ENCODE results near the gene SLC29A2.

Gene SLC29A2

DNA sequence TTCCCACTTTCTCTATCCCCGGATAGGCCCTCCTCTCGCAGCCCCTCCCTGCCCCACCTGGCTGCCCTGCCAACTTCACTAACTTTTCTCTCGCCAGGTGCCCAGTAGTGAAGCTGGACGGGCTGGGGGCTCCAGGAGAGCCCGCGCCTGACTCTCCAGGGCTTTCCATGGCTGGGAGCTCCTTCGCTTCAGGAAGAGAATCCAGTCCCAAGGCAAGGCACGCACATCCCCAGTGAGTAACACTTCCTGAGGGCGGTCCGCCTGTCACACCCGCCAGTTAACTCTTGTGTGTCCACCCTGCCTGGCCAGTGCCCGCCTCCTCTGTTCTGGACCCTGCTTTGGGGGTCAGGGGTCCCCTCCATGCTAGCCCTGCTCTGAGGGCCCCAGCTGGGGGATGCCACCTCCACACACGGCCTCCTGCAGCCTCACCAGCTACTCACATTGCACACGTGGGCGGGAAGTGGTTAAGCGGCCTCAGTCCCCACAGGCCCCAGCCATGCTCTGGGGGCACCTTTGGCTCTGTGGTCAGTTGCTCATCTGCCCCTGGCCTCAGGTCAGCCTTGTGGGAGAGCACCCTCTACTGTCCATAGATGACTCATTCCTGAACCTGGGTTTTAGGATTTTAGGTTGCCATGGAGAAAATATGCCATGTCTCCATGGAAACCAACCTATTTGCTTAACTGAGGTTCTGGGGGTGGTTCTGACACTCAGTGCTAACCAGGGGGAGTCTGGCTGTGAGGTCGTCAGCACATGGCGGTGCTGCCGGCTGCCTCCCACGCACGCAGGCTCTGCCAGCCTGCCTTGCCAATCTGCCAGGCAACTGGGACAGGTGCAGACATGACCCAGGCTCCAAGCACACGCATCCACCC is 35.1 kb downstream of the SLC29A2 start, which contains the start of gene RIN1:
TSS of gene RIN1 (minus strand) at position 201 of the 869 bp plus-strand sequence. CDS start at position 169, 32 bp downstream.
- no peak for TF ChIP-seq ZNF274 (IDR thresholded peaks at IDR 0.05; ENCODE audit: low read depth, low read length)
- H3K4me3 ChIP-seq (ENCODE audit: low read length), result no peak within 1 kb of the TSS

DNA sequence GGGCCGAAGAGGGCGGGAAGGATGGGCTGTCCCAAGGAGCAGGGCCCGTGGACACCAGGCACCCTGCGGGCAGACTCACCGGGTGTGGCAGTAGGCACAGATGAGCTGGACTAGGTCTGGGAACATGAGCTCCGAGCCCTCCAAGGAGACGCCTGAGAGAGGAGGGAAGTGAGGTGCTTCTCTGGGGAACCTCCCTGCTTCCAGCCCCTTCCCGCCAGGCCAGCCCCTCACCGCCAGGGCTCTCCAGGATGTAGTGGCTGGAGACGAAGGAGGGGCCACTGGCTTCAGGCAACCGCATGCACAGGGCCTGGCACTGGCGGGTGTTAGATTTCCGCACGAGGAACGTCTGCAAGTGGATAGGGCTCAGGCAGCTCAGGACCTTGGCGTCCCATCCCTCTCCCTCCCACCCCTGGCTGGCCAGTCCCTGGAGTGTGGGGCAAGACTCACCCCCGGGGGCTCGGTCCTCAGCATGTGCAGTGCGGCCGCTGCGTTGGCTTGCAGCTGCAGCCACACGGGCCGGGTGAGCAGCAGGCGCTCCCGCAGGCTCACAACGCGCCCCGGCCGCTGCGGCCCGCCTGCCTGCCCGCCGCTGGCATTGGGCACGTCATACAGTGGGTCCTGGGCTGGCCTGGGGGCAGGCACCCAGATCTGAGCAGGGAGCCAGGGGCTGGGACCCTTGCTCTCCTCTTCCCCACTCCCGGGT is 35.9 kb downstream of the SLC29A2 start:
- TF ChIP-seq ZNF274 (IDR thresholded peaks at IDR 0.05; ENCODE audit: low read depth, low read length), result no peak
- H3K4me3 ChIP-seq (ENCODE audit: low read length), result no peak overlapping the region

DNA sequence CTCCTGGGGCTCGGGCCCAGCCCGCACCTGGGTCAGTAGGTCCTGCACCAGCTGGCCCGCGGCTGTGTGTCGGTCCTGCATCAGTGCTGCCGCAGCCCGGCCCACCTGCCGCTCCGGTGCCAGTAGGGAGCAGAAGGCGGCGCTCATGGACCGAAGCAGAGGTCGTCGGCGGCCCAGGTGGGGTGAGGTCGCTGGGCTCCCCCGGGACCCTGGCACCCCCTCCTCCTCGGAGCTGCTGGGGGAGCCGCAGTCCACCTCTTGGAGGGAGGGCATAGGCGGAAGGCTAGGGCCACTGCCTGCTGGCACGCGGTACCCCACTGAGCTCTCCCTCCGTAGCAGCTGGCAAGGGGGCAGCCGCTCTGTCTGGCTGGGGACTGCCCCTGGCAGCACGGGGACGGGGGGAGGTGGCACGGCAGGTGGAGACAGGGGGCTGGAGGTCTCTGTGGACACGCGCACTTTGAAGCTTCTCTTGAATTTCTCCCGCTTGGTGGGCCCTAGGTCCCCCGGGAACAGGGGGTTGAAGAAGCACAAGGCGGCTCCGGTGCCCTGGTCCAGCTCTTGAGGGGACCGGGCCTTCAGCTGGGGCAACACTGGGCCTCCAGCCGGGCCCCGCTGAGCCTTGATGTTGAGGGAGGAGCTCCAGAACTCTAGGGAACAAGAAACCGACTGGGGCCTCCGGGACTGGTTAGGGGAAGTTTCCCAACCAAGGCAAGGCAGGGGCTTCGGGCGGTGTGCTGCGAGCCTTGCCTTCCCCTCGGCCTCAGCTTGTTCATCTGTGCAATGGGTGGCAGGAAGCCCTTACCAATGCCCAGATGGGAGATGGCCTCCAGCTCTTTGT is 36.7 kb downstream of the SLC29A2 start:
- TF ChIP-seq ZNF274 (IDR thresholded peaks at IDR 0.05; ENCODE audit: low read depth, low read length), result no peak
- H3K4me3 ChIP-seq (ENCODE audit: low read length), result no peak overlapping the region

DNA sequence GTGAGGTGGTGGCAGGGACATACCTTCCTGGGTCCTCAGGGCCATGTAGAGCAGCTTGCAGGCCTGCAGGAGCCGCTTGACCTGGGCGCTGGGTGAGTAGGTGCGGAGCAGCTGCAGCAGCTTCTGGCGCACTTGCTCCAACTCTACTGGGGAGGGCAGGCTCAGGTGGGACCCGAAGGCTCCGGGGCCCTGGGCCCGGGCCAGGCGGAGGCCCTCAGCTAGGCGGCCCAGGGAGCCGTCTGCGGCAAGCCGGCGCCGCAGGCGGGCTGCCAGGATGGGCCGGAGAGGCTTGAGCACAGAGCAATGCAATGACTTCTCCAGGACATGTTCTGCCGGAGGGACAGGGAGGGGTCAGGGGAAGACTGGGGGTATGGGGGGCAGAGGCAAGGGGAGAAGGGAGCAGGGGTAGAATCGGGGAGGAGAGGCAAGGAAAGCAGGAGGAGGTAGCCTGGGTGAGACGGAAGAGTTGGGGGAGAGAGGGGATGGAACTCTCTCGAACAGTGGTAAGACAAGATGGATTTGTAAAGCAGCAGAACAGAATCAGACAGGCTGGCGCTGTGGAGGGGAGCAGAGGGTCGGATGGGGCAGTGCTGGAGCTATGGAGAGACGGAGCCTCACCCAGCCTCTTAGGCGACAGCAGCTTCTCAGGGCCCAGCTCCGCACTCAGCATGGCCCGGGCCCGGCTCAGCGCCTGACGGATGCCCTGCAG is 37.5 kb downstream of the SLC29A2 start:
- no peak for TF ChIP-seq ZNF274 (IDR thresholded peaks at IDR 0.05; ENCODE audit: low read depth, low read length)
- H3K4me3 ChIP-seq (ENCODE audit: low read length), result no peak overlapping the region

DNA sequence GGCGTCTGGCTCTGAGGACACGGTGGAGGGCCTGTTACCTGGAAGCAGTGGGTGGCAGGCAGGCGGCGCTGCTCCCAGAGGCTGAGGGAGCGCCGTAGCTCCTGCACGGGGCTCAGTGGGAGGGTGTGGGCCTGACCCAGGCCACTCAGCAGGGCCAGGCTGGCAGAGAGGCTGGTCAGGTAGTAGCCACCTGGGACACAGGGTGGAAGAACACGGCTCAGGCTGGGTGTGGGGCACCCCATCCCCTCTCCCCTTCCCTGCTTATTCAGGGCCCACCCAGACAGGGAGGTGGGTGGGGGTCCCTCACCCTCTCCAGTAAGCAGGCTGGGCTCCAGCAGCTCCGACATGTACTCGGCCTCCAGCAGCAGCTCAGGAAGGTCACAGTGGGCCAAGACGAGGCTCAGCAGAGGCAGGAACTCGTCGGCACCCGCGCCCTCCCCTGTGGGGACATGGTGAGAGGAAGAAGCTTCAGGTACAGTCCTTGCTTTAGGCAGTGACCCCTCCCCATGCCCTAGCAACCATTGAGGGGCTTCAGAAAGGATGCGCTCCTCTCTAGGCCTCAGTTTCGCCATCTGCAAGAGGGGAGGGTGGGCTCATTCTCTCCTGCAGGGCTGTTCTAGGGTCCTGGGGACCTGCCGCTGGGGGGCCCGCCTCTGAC is 38.2 kb downstream of the SLC29A2 start:
- no peak for TF ChIP-seq ZNF274 (IDR thresholded peaks at IDR 0.05; ENCODE audit: low read depth, low read length)
- no peak overlapping the region for H3K4me3 ChIP-seq (ENCODE audit: low read length)

DNA sequence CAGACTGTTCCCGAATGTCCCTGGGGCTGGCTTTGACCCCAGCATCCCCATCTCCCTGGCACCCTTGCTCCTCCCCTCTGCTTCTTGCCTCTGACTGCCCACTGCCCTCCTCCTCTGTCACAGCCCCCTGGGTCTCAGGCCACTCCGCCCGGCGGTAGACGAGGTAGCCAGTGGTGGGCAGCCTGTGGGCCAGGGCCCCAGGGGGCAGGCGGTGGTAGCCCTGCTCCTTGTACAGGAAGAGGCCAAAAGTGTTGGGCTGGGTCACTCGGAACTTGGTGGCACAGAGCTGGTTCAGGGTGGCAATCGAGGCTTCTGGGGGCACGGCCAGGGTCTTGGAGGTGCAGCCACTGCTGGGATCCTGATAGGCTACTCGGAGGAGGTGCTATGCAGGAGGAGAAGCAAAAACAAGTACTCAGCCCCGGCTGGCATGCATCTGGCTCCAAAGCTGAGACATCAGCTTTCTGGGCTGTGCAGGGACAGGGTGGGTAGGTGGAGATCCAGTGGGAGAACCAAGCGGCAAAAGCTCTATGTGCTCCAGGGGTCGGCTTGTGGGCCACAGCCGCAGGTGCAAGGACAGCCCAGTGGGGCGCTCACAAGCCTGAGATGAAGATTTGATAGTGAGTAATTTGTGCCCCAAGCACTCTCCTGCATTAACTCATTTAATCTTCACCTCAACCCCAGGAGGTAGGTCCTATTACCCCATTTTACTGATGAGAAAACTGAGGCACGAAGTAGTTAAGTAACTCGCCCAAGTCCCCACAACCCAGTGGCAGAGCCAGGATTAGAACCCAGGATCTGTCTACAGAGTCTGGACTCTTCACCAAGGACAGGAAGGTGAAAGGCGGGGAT is 39.0 kb downstream of the SLC29A2 start:
- TF ChIP-seq ZNF274 (IDR thresholded peaks at IDR 0.05; ENCODE audit: low read depth, low read length), result no peak
- H3K4me3 ChIP-seq (ENCODE audit: low read length), result no peak overlapping the region

DNA sequence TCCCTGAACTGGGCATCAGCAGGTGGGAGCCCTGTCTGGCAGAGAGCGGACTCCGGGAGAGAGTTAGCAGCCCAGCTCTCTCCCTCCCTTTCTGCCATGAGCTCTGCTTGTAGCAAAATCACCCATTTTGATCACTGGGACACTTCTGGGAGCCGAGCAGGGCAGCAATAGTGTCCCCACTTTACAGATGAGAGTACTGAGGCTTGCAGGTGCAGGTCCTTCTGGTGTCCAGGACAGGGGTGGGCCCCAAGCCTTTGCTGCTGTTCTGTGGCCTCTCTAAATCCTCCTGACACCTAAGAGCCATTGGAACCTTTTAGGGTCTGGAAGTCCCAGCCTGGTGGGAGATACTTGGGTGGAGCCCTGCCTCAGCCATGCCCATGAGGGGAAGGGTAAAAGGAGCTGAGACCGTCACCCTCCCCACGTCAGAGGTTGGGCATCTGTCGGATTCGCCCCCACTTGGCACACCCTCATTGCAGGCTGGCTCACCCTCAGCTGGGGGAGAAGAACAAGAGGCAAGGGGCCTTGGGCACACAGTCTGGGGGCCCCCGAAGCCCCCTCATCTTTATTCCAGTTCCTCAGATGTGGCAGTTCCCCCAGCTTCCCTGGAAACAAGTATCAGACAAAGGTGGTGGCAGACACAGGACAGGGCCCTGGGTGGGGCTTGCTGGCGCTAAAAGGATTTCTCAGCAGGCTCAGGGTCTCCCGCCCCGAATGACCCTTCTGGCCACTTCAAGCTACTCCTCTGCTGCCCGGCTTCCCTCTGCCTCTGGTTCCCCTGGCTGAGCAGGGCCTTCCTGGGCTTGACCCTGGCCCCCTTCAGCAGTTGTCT is 39.8 kb downstream of the SLC29A2 start:
- TF ChIP-seq ZNF274 (IDR thresholded peaks at IDR 0.05; ENCODE audit: low read depth, low read length), result no peak
- no peak overlapping the region for H3K4me3 ChIP-seq (ENCODE audit: low read length)

DNA sequence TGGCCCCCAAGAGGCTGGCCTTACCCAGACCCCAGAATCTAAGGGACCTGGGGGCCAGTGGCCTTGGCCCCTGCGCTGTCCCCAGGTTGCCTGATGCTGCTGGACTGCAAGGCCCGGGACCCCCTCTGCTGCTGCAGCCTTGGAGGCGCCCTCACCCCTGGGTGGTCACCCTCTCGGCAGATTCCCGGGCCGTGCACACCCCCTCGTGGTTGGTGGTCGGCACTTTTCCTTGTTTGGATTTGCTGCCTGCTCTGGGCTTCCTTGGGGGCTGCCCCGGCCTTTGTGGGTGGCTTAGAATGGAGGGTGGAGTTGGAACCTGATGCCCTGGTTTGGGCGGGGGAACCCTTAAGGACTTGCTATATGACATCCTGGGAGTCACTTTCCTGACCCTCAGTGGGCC is 40.6 kb downstream of the SLC29A2 start:
- H3K4me3 ChIP-seq (ENCODE audit: low read length), result no peak overlapping the region
- TF ChIP-seq ZNF274 (IDR thresholded peaks at IDR 0.05; ENCODE audit: low read depth, low read length), result no peak

DNA sequence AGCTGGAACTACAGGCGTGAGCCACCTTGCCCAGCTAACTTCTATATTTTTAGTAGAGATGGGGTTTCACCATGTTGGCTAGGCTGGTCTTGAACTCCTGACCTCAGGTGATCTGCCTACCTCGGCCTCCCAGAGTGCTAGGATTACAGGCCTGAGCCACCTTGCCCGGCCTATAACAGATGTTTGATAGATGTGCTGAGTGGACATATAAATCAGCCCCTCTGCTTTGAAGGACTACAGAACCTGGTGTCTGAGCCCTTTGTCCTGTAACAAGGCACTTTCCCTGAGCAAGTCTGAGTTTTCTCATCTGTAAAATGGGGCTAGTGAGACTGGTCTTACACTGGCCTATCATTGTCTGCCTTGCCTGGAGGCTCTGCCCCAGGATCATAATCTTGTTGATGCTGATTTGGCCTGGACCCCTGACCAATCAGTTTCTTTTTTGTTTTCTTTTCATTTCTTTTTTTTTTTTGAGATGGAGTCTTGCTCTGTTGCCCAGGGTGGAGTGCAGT is 42.3 kb downstream of the SLC29A2 start:
- no peak for TF ChIP-seq ZNF274 (IDR thresholded peaks at IDR 0.05; ENCODE audit: low read depth, low read length)
- no peak overlapping the region for H3K4me3 ChIP-seq (ENCODE audit: low read length)

DNA sequence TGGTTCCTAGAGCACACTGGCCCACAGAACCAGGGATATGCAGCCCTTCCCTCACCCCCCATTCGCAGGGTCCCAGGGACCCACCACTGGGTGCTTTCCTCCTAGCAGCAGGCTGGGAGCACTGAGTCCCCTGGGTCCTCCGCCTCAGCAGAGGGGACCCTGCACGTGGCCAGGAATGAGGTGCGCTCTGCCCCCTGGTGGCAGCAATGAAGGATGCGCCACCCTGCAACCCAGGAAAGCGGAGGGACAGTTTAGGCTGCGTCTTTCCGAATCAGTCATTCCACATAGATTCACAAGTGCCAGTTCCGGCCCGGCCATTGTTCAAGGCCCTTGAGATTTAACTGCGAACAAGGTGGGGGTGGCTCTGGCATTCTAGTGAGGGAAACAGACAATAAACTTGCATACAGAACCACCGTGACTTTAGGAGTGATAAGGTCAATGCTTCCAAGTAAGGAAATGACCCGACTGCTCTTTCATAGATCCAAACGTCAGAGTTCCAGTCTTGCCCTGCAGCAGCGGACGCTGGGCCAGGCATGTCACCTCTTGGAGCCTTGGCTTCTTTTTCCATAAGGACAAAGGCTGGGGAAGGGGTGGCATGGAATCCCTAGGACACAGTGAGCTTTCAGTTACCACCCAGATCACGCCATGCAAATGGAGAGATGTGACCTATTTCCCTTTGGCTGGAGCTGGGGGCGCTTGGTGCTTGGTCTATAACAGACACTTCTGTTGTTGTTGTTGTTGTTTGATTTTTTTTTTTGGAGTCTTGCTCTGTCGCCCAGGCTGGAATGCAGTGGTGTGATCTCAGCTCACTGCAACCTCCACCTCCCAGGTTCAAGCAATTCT is 43.0 kb downstream of the SLC29A2 start:
- no peak for TF ChIP-seq ZNF274 (IDR thresholded peaks at IDR 0.05; ENCODE audit: low read depth, low read length)
- no peak overlapping the region for H3K4me3 ChIP-seq (ENCODE audit: low read length)

DNA sequence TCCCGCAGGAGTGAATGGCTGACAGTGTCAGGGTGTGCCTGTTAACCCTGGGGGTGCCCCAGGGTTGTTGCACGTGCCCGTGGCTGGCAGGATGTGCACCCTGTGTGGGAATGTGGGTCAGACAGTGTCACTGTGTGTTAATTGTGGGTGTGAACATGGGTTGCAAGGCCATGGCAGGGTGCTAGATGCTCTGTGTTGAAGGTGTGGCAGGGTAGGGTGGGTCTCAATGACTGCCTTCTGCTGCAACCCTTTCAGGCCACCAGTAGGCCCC is 43.6 kb downstream of the SLC29A2 start:
- H3K4me3 ChIP-seq (ENCODE audit: low read length), result no peak overlapping the region
- TF ChIP-seq ZNF274 (IDR thresholded peaks at IDR 0.05; ENCODE audit: low read depth, low read length), result no peak

Measured in GM08714 (cell line).